GM12878 (cell line): ENCODE data around the gene NEK11. TPM values are rescaled to one million over a fixed set of nuclear protein-coding genes. Genes with fewer than 3 reads are reported as not detected.

ENCODE experiments used
- ATAC-seq: fragments of 200-7000 bp; cut with Tn5 transposase; 3 replicates; pipeline ENCODE4 v1.9.1; 2020; ENCODE audit warnings: mild to moderate bottlenecking, moderate library complexity
- BruUV-seq: library from RNA; stranded (reverse); fragments of 400-500 nt; replicated peaks from 2 replicates; lab custom pipeline; 2021; lab: Mats Ljungman, UMichigan
- CTCF ChIA-PET: fragments of 300-600 bp; sonication (Branson Sonifier 250); formaldehyde crosslinking; extraction: SDS; loops from one replicate; lab custom pipeline; 2021; ENCODE audit warnings: inconsistent platforms; lab: Yijun Ruan, JAX
- POLR2A ChIA-PET: fragments of 350-600 bp; formaldehyde crosslinking; extraction: SDS; loops from one replicate; lab custom pipeline; 2021; ENCODE audit warnings: inconsistent platforms; lab: Charles Lee
- RAD21 ChIA-PET: fragments of 300-600 bp; sonication (Branson Sonifier 250); formaldehyde crosslinking; loops from one replicate; lab custom pipeline; 2023; ENCODE audit warnings: antibody characterized with exemption; ENCODE audit not compliant: unreplicated experiment; lab: Charles Lee
- SMC1A ChIA-PET: fragments of 300-600 bp; sonication (Branson Sonifier 250); formaldehyde crosslinking; loops from one replicate; lab custom pipeline; 2023; ENCODE audit not compliant: unreplicated experiment, uncharacterized antibody; lab: Charles Lee
- DNase-seq: peaks from one replicate; pipeline ENCODE4 v3.0.0-alpha.2; 2011; ENCODE audit warnings: low read depth, low spot score
- FAIRE-seq: peaks from 3 replicates; lab custom pipeline; 2011; peaks lifted over from hg19 to GRCh38; lab: Jason Lieb, UNC
- H2AFZ ChIP-seq: 2 replicates; pipeline ENCODE4 v1.6.0; 2011; ENCODE audit warnings: low read depth, low read length, control low read depth; ENCODE audit not compliant: control insufficient read depth
- H3K27ac ChIP-seq: 2 replicates; pipeline ENCODE4 v1.5.1; 2011; ENCODE audit warnings: control low read depth; ENCODE audit not compliant: control insufficient read depth, insufficient read depth
- H3K27me3 ChIP-seq, 2 experiments: replicated peaks in 1 of 2; 2 replicates each; pipeline versions ENCODE4 v1.6.0 to v1.6.1; 2011; ENCODE audit warnings: low read length in 1 of 2; ENCODE audit not compliant: control insufficient read depth in 2 of 2, insufficient read depth in 2 of 2
- H3K36me3 ChIP-seq, 2 experiments: 2 replicates each; pipeline ENCODE4 v1.5.1; 2011; ENCODE audit warnings: low read length in 1 of 2; ENCODE audit not compliant: control insufficient read depth in 2 of 2, insufficient read depth in 2 of 2
- H3K4me1 ChIP-seq: 2 replicates; pipeline ENCODE4 v1.6.1; 2011; ENCODE audit warnings: mild to moderate bottlenecking, low read length, moderate library complexity, mixed read lengths; ENCODE audit not compliant: control insufficient read depth, insufficient read depth
- H3K4me2 ChIP-seq: 2 replicates; pipeline ENCODE4 v1.6.0; 2011; ENCODE audit warnings: control low read depth; ENCODE audit not compliant: control insufficient read depth, insufficient read depth
- H3K4me3 ChIP-seq: fragments of 200-600 bp; sonication (generic); 2 replicates; pipeline ENCODE4 v1.5.1; 2016
- H3K79me2 ChIP-seq: 2 replicates; pipeline ENCODE4 v1.6.0; 2011; ENCODE audit warnings: low read length; ENCODE audit not compliant: control insufficient read depth, insufficient read depth
- H3K9ac ChIP-seq: 2 replicates; pipeline ENCODE4 v1.8.0; 2011; ENCODE audit warnings: low read length, control low read depth, mixed read lengths; ENCODE audit not compliant: control insufficient read depth, insufficient read depth
- H3K9me3 ChIP-seq: replicated peaks from 3 replicates; pipeline ENCODE4 v1.5.1; 2011; ENCODE audit warnings: mild to moderate bottlenecking, low read length; ENCODE audit not compliant: control insufficient read depth, insufficient read depth
- H4K20me1 ChIP-seq: 2 replicates; pipeline ENCODE4 v1.6.0; 2011; ENCODE audit not compliant: control insufficient read depth, insufficient read depth
- CREM ChIP-seq: IDR thresholded peaks from 2 replicates; pipeline ENCODE4 v1.6.1; 2014; ENCODE audit warnings: antibody characterized with exemption, low read depth
- MYC ChIP-seq: IDR thresholded peaks from 2 replicates; pipeline ENCODE4 v1.6.1; 2011; ENCODE audit warnings: mild to moderate bottlenecking, low read length, moderate library complexity, inconsistent platforms; ENCODE audit not compliant: insufficient read depth, insufficient replicate concordance, insufficient read length, severe bottlenecking
- RUNX3 ChIP-seq: IDR thresholded peaks from 2 replicates; pipeline ENCODE4 v1.6.1; 2012; ENCODE audit warnings: low read length, inconsistent platforms
- SMARCA5 ChIP-seq: fragments of 450-650 bp; IDR thresholded peaks from 2 replicates; pipeline ENCODE4 v1.6.1; 2017; ENCODE audit warnings: mild to moderate bottlenecking
- SRF ChIP-seq, 2 experiments: IDR thresholded peaks; 2 replicates each; pipeline ENCODE4 v1.6.1; 2011; ENCODE audit warnings: low read depth in 2 of 2, low read length in 2 of 2, mild to moderate bottlenecking in 1 of 2, moderate library complexity in 1 of 2
- SUZ12 ChIP-seq: fragments of 200-600 bp; sonication (generic); IDR thresholded peaks from one replicate; pipeline ENCODE4 v1.6.1; 2018; ENCODE audit warnings: antibody characterized with exemption, mild to moderate bottlenecking; ENCODE audit not compliant: unreplicated experiment
- ZNF24 ChIP-seq: fragments of 450-650 bp; IDR thresholded peaks from 2 replicates; pipeline ENCODE4 v1.6.1; 2017; ENCODE audit warnings: antibody characterized with exemption, mild to moderate bottlenecking
- ZNF384 ChIP-seq: IDR thresholded peaks from 2 replicates; pipeline ENCODE4 v1.6.1; 2012; ENCODE audit warnings: low read depth, mild to moderate bottlenecking, low read length, improper control_type of control experiment, borderline replicate concordance
- WGBS: methylation state at CpG from one replicate; pipeline ENCODE4 v1.1.6; 2016; ENCODE audit warnings: low lambda C conversion rate; ENCODE audit not compliant: insufficient replicate concordance, insufficient coverage; ENCODE audit errors: missing lambda C conversion rate; 5-methylcytosine and 5-hydroxymethylcytosine counted together
- in situ Hi-C: fragments of 300-500 bp; cut with MboI; formaldehyde crosslinking; loops from 9 replicates; pipeline ENCODE4 v1.14.3; 2018; ENCODE audit warnings: mixed read lengths
- intact Hi-C: fragments of 100-400 bp; cut with micrococcal nuclease; formaldehyde crosslinking; loops from one replicate; pipeline ENCODE4 v1.14.2; 2022; ENCODE audit not compliant: unreplicated experiment
- polyA plus RNA-seq, 11 experiments: library from polyadenylated mRNA; depleted of rRNA in 4 of 11; unstranded in 6 of 11; stranded (reverse) in 5 of 11; fragments of >200 nt; fragmentation: Nextera tagmentation in 4 of 11; fragmentation: Illumina TruSeq in 1 of 11; extraction: Ambion mirVana in 4 of 11; extraction: Trizol in 1 of 11; gene quantifications; 1 replicate in 1 of 11; 2 replicates in 10 of 11; pipeline versions ENCODE4 v1.2.1 to v1.2.3, GENCODE V29; 2011 to 2016; ENCODE audit warnings: inconsistent platforms in 2 of 11, missing spikeins in 2 of 11, low read depth in 1 of 11
- total RNA-seq, 4 experiments: library from RNA; depleted of rRNA in 3 of 4; stranded (reverse); fragments of >200 nt in 3 of 4; fragmentation: Illumina TruSeq in 1 of 4; extraction: Trizol in 1 of 4; gene quantifications; 2 replicates each; pipeline versions ENCODE4 v1.2.1 to v1.2.3, GENCODE V29; 2013 to 2021
- TF ChIP-seq, protein P1 (sequence below): fragments of 450-650 bp; conservative IDR thresholded peaks from 2 replicates; pipeline ENCODE4 v1.6.1; 2017; ENCODE audit warnings: mild to moderate bottlenecking, moderate library complexity
- TF ChIP-seq, protein P2 (sequence below): fragments of 450-650 bp; IDR thresholded peaks from 2 replicates; pipeline ENCODE4 v1.6.1; 2017; ENCODE audit warnings: mild to moderate bottlenecking, low read depth, inconsistent platforms; ENCODE audit not compliant: poor library complexity, severe bottlenecking
- TF ChIP-seq, protein P3 (sequence below): IDR thresholded peaks from 2 replicates; pipeline ENCODE4 v1.6.1; 2012; ENCODE audit warnings: improper control_type of control experiment, low read depth, low read length; ENCODE audit not compliant: insufficient replicate concordance

NEK11 gene
- total and polyA plus RNA-seq, 10 of the 15 experiments (the other 5 are each of a cell fraction or from before 2014, with no cell fraction given), result 0.05 to 0.94 (median 0.36) TPM; not detected in 1

DNA sequence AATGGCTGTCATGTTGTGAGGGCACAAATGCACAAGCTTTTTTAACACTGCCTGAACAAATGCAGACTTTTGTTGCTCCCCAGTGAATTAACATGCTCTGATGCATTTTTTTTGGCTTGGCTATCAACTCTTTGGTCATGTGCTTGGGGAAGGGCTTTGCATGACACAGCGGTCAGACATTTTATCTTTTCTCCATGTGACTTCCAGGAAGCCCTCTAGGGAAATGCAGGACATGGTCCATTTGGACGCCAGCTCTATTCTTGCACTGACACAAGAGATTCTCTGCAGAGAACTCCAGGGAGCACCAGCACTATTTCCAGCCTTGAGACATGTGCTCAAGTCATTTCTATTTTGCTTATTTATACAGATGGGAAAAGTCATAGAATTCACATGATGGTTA, 46.2 kb downstream of the NEK11 start:
- 11% methylated on average over 2 of the region's 2 CpGs for WGBS
- no peak for DNase-seq
- Histone ChIP-seq H3K4me3 (no peak overlapping the region), H3K4me2 (no peak overlapping the region), H3K9me3 (no peaks in the 10 kb centered on the region), H3K4me1 (peaks cover 7% of the 10 kb centered on the region), H2AFZ (no peak overlapping the region), H3K36me3 (no peaks in the 10 kb centered on the region), H4K20me1 (no peaks in the 10 kb centered on the region), H3K79me2 (no peaks in the 10 kb centered on the region), H3K9ac (no peak overlapping the region), H3K27me3 (no peaks in the 10 kb centered on the region), H3K27ac (no peak overlapping the region)
- POLR2A ChIA-PET, result no interaction called here
- in situ Hi-C loops, result no loop called here
- CTCF ChIA-PET, result no interaction called here
- FAIRE-seq, result no peak
- TF ChIP-seq MYC (no peak), RUNX3 (no peak), SMARCA5 (no peak), ZNF24 (no peak), SUZ12 (no peak), CREM (no peak), ZNF384 (no peak), SRF (IDR thresholded peaks at IDR 0.05; ENCODE audit: low read depth in 2 of 2, low read length in 2 of 2) (no peak)
- TF ChIP-seq, protein P1, sequence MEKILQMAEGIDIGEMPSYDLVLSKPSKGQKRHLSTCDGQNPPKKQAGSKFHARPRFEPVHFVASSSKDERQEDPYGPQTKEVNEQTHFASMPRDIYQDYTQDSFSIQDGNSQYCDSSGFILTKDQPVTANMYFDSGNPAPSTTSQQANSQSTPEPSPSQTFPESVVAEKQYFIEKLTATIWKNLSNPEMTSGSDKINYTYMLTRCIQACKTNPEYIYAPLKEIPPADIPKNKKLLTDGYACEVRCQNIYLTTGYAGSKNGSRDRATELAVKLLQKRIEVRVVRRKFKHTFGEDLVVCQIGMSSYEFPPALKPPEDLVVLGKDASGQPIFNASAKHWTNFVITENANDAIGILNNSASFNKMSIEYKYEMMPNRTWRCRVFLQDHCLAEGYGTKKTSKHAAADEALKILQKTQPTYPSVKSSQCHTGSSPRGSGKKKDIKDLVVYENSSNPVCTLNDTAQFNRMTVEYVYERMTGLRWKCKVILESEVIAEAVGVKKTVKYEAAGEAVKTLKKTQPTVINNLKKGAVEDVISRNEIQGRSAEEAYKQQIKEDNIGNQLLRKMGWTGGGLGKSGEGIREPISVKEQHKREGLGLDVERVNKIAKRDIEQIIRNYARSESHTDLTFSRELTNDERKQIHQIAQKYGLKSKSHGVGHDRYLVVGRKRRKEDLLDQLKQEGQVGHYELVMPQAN, result no peak
- TF ChIP-seq, protein P2, sequence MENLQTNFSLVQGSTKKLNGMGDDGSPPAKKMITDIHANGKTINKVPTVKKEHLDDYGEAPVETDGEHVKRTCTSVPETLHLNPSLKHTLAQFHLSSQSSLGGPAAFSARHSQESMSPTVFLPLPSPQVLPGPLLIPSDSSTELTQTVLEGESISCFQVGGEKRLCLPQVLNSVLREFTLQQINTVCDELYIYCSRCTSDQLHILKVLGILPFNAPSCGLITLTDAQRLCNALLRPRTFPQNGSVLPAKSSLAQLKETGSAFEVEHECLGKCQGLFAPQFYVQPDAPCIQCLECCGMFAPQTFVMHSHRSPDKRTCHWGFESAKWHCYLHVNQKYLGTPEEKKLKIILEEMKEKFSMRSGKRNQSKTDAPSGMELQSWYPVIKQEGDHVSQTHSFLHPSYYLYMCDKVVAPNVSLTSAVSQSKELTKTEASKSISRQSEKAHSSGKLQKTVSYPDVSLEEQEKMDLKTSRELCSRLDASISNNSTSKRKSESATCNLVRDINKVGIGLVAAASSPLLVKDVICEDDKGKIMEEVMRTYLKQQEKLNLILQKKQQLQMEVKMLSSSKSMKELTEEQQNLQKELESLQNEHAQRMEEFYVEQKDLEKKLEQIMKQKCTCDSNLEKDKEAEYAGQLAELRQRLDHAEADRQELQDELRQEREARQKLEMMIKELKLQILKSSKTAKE, result no peak
- TF ChIP-seq, protein P3, sequence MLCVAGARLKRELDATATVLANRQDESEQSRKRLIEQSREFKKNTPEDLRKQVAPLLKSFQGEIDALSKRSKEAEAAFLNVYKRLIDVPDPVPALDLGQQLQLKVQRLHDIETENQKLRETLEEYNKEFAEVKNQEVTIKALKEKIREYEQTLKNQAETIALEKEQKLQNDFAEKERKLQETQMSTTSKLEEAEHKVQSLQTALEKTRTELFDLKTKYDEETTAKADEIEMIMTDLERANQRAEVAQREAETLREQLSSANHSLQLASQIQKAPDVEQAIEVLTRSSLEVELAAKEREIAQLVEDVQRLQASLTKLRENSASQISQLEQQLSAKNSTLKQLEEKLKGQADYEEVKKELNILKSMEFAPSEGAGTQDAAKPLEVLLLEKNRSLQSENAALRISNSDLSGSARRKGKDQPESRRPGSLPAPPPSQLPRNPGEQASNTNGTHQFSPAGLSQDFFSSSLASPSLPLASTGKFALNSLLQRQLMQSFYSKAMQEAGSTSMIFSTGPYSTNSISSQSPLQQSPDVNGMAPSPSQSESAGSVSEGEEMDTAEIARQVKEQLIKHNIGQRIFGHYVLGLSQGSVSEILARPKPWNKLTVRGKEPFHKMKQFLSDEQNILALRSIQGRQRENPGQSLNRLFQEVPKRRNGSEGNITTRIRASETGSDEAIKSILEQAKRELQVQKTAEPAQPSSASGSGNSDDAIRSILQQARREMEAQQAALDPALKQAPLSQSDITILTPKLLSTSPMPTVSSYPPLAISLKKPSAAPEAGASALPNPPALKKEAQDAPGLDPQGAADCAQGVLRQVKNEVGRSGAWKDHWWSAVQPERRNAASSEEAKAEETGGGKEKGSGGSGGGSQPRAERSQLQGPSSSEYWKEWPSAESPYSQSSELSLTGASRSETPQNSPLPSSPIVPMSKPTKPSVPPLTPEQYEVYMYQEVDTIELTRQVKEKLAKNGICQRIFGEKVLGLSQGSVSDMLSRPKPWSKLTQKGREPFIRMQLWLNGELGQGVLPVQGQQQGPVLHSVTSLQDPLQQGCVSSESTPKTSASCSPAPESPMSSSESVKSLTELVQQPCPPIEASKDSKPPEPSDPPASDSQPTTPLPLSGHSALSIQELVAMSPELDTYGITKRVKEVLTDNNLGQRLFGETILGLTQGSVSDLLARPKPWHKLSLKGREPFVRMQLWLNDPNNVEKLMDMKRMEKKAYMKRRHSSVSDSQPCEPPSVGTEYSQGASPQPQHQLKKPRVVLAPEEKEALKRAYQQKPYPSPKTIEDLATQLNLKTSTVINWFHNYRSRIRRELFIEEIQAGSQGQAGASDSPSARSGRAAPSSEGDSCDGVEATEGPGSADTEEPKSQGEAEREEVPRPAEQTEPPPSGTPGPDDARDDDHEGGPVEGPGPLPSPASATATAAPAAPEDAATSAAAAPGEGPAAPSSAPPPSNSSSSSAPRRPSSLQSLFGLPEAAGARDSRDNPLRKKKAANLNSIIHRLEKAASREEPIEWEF, result no peak
- RAD21 ChIA-PET, result no interaction called here
- intact Hi-C loops, result no loop called here
- SMC1A ChIA-PET, result interaction anchor here (1.0 kb wide), 1 partner anchor 10 kb away, joined by 3 read pairs; no protein-coding TSS in a partner anchor
- BruUV-seq, result no TSS peak
- ATAC-seq, result no peak
